Measurements from ENCODE around the gene KCNRG.
"Not testable (repeated sequence)": the region's sequence is repeated elsewhere in the genome, so short reads cannot be mapped to it uniquely, and the experiment has no call there.

The KCNRG gene

DNA sequence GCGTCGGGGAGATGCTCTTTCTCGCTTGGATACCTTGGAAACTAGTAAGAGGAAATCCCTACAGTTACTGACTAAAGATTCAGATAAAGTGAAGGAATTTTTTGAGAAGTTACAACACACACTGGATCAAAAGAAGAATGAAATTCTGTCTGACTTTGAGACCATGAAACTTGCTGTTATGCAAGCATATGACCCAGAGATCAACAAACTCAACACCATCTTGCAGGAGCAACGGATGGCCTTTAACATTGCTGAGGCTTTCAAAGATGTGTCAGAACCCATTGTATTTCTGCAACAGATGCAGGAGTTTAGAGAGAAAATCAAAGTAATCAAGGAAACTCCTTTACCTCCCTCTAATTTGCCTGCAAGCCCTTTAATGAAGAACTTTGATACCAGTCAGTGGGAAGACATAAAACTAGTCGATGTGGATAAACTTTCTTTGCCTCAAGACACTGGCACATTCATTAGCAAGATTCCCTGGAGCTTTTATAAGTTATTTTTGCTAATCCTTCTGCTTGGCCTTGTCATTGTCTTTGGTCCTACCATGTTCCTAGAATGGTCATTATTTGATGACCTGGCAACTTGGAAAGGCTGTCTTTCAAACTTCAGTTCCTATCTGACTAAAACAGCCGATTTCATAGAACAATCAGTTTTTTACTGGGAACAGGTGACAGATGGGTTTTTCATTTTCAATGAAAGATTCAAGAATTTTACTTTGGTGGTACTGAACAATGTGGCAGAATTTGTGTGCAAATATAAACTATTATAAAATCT lies 2.7 kb upstream of the KCNRG start:
- no peak for DNase-seq (ENCODE audit: low read depth in 3 of 3)

GRCh38 chr13:50014386-50014785 lies 858 bp upstream of the KCNRG start:
- DNase-seq (ENCODE audit: low read depth in 3 of 3): no peak

DNA sequence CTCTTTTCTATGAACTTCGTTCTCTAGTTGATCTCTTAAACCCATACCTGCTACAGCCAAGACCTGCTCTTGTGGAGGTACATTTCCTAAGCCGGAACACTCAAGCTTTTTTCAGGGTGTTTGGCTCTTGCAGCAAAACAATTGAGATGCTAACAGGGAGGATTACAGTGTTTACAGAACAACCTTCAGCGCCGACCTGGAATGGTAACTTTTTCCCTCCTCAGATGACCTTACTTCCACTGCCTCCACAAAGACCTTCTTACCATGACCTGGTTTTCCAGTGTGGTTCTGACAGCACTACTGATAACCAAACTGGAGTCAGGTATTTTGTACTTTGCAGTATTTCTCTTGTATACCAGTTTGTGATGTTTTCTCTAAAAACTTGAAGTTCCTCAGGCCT lies 506 bp downstream of the KCNRG start:
- DNase-seq (ENCODE audit: low read depth in 3 of 3): no peak

GRCh38 chr13:50016444-50016843 lies 1.2 kb downstream of the KCNRG start:
- no peak for DNase-seq (ENCODE audit: low read depth in 3 of 3)

GRCh38 chr13:50017819-50018218 lies 2.6 kb downstream of the KCNRG start:
- DNase-seq (ENCODE audit: low read depth in 3 of 3): no peak

GRCh38 chr13:50025436-50025835 lies 10.2 kb downstream of the KCNRG start:
- DNase-seq (ENCODE audit: low read depth in 3 of 3): no peak

DNA sequence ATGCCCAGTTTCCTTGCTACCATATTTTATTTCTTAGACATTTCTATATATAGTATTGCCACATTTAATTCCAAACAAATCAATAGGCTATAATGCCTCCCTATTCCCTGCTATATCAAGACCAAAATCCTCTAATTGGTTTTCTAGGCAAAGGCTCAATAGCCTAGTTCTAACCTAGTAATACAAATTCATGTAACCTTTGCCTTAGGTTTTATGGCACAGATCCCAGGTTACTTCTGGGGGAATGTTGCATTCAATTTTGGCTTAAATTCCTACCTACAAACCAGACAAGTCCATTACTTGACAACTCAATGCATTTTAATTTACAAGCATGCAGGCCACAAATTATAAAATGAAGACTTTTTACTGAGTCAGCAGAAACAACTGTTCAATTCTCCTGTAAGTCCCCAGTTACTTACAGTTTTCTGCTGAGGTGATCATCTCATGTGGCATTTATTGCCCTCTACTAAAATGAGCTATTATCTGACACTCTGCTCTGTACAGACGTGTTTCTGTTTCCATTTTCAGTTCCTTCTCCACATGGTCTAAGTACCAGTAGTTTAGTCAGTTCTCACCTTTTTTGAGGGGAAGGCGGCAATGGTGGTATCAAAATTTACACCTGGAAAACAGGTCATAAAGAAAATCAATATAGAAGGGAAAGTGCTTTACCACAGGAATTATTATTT lies 11.7 kb downstream of the KCNRG start:
- DNase-seq (ENCODE audit: low read depth in 3 of 3): no peak

GRCh38 chr13:50030315-50030714 lies 15.1 kb downstream of the KCNRG start:
- no peak for DNase-seq (ENCODE audit: low read depth in 3 of 3)

- no peak for DNase-seq (ENCODE audit: low read depth in 3 of 3)
Measured at GRCh38 chr13:50033725-50034124, 18.5 kb downstream of the KCNRG start.

DNA sequence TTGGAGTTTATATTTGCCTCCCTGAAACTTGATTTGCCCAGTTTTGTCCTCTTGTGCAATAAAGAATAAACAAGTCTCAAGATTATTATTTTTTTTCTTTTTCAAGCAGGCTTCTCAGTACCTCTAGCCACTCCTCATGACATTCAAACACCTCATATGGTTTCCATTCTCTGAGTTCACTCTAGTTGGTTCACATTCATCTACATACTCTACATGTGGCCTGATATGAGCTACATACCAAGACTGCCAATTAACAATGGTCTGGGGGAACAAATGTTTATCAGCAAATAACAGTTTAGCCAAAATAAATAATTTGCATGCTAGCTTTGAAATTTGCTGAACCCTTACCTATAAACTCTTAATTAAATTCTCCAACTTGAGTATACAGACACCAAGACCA lies 22.5 kb downstream of the KCNRG start:
- DNase-seq (ENCODE audit: low read depth in 3 of 3): no peak

GRCh38 chr13:50038266-50038665 lies 23.0 kb downstream of the KCNRG start:
- DNase-seq (ENCODE audit: low read depth in 3 of 3): no peak

DNA sequence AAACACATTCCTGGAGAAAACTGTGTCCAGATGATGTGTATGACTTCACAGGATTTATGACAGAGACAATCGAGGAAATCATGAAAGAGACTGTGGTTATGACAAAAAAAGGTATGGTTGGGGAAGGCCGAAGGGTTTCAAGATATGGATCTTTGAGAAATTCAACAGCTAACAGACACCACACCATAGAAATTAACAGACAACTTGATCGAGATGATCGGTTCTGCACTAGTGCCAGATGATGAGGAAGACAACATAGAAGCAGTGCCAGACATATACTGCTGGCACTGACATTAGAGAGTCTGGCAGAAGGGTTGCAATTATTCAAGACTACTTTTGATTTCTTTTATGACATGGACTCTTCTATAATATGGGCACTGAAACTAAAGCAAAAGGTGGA lies 37.2 kb downstream of the KCNRG start:
- DNase-seq (ENCODE audit: low read depth in 3 of 3): no peak

GRCh38 chr13:50053844-50054243 lies 38.6 kb downstream of the KCNRG start:
- no peak for DNase-seq (ENCODE audit: low read depth in 3 of 3)

- DNase-seq (ENCODE audit: low read depth in 3 of 3): no peak
Measured at GRCh38 chr13:50055454-50055853, 40.2 kb downstream of the KCNRG start.

GRCh38 chr13:50060718-50061117 lies 45.5 kb downstream of the KCNRG start:
- DNase-seq (ENCODE audit: low read depth in 3 of 3): no peak

DNA sequence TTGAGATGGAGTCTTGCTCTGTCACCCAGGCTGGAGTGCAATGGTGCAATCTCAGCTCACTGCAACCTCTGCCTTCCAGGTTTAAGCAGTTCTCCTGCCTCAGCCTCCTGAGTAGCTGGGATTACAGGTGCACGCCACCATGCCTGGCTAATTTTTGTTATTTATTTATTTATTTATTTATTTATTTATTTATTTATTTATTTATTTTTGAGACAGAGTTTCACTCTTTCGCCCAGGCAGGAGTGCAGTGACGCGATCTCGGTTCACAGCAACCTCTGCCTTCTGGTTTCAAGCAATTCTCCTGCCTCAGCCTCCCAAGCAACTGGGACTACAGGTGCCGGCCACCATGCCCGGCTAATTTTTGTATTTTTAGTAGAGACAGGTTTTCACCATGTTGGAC lies 47.1 kb downstream of the KCNRG start:
- not testable (repeated sequence) for DNase-seq (ENCODE audit: low read depth in 3 of 3)

GRCh38 chr13:50065712-50066111 lies 50.5 kb downstream of the KCNRG start:
- DNase-seq (ENCODE audit: low read depth in 3 of 3): no peak

GRCh38 chr13:50068508-50068907 lies 53.3 kb downstream of the KCNRG start:
- no peak for DNase-seq (ENCODE audit: low read depth in 3 of 3)

DNA sequence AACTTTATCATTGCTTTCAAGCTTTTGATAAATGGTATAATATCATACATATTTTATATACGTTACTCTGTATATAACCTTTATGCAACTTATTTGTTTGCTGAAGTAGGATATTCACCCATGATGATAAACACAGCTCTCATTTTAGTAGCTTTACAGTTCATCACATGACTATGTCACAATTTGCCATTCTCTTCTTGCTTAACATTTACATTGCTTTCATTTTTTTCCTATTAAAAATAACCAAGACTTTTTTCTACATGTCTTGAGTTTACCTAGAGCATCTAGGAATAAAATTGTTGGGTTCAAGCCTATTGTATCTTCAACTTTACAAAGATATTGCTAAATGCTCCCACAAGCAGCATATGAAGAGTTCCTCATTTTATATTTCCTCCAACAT lies 54.0 kb downstream of the KCNRG start:
- DNase-seq (ENCODE audit: low read depth in 3 of 3): no peak

GRCh38 chr13:50070186-50070585 lies 54.9 kb downstream of the KCNRG start:
- no peak for DNase-seq (ENCODE audit: low read depth in 3 of 3)
